GM19397 (cell line): ENCODE results near the gene PRKAG1.
"Not testable (repeated sequence)": the region's sequence is repeated elsewhere in the genome, so short reads cannot be mapped to it uniquely, and the experiment has no call there.

Experiments used
- ATAC-seq: cut with Tn5 transposase; IDR thresholded peaks from one replicate; pipeline ENCODE4 v1.9.1; 2021; ENCODE audit warnings: mild to moderate bottlenecking, moderate library complexity; ENCODE audit not compliant: unreplicated experiment

Gene PRKAG1

DNA sequence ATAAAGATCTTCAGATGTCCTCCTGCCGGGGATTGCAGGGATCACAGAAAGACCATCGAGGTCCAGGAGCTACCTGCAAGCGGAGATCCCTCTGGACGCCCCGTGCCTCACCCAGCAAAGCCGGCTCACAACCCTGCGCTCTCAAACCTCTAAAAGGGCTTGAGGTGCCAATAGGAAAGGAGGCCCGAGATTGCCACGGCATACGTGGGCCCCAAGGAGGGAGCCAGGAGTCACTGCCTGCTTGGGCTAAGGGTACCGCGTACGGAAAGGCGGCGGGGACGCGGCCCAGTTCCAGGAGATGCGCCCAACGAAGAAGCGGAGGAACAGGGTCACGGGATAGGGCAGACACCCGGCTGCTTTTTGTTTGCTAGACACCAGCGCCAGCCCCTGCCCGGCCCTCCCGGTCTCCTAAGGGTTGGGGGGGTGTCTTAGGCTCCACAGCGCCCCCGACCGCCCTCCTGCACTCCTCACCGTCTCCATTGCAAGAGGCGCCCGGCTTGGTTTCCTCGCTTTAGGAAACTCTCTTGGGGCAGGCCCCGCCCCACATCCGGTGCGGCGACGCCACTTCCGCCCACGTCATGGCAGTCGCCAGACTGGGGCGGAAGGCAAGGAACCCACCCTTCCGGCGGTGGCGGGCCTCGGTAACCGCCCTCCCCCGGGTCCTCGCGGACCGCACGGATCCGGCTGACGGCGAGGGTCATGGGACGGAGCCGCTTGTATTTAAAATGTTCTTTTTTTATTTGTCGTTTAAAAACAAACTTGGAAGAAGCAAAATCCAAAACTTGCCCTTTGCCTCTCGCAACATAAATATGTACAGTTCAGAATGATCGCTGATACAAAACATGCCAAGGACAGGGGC lies at the start of gene PRKAG1:
TSS of gene PRKAG1 (minus strand) at position 516 of the 859 bp plus-strand sequence. CDS start at position 480, 36 bp downstream.
- ATAC-seq: peak; percentile 88

DNA sequence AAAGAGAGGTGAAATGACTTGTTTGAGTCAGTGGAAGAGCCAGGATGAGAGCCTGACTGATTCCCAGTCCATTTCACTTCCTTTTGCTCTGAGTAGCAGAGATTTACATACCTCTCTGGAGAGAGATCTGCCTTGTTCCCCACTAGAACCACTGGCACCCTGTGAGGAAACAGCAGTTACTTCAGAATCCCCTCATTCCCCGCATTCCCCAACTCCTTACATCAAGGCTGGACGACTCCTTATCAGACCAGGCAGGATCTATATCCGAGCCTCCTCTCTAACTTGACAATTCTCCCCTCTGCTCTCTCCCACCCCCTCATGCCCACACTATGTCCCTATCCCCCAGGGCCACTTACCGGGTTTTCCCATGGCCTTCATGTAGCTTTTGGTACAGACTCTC lies 47.5 kb upstream of the PRKAG1 start:
- ATAC-seq: no peak

DNA sequence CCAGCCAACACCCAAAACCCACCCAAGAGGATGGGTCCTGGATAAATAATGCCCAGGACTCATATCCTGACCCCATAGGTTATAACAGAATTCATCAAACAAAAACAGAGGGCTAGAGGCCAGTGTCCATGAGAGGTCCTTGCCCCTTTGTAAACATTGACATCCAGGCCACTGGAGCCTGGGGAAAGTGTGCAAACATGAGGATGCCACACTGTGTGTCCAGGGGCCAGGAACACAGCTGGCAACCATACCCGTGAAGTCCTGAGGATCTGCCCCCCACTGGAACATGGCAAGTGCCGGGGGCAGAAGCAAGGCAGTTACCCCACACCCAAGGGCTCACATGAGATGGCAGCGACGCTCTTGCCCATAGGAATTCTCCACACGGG lies 46.2 kb upstream of the PRKAG1 start:
- no peak for ATAC-seq

DNA sequence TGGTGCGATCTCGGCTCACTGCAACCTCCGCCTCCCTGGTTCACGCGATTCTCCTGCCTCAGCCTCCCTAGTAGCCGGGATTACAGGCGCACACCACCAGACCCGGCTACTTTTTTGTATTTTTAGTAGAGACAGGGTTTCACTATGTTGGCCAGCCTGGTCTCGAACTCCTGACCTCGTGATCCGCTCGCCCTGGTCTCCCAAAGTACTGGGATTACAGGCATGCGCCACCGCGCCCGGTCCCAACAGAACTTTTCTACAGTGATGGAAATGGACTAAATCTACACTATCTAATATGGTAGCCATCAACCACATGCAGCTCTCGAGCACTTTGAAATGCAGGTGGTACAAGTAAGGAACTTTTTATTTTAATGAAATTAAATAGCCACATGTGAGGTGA lies 43.3 kb upstream of the PRKAG1 start:
- ATAC-seq: not testable (repeated sequence)

DNA sequence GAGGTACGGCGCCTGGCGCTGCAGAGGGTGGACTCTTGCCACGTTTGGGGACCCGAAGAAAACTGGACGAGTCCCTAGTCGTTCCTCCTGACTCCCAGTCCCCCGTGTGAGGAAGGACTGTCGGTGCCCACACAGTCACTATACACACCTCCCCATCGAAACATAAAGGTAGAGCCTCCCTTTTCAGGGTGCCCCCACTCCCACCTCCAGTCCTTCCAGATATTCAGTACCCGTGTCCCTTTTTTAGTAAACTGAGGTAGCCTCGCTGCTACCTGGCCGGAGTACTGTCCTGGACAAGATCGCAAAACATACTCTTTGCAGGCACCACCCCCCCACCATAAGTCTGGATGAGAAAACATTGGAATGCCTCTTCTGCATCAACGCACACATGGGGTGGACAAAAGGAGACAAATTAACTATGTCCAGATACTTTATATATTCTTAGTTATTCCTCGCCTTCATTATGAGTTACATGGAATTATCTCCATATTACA lies 42.6 kb upstream of the PRKAG1 start:
- ATAC-seq: peak; percentile 8

DNA sequence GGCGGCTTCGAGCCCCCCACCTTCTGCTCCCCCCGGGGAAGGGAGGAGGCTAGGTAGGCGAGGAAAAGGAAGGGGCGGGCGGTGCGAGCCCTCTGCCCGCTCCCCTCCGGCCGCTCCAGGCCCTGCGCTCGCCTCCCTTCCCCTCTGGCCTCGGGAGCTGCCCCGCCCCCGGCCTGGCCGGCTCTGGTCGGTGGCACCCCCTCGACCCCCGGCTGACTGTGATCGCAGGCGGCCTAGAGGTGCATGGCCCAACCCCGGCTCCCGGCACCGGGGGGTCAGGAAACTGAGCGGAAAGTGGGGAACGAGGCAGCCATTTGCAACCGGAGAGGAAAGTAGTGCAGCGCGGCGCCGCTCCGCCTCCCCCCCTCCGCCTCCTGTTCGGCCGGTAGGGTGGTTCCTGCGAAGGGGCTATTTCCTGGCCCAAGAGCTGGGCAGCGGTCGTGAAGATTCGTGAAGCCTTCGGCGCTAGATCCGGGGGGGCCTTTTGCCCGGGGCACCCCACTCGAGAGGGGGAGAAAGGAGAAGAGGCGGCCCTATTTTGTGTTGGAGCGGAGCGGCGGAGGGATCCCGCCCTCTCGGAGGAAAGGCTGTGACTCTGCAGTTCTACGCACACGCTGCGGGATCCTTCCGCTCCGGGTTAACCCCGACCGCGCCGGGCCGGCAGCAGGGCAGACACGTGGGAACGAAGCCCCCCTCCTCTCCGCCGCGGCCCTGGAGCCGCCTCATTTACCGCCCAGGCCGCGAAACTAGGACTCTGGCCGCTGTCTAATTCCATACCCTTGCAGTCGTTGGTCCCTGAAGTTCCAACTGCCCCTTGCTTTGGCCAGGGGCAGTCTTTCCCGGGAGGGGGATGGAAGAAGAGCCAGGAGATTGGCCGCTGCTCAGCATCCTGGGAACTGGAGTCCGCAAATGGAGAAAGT lies 41.9 kb upstream of the PRKAG1 start, which contains the start of gene KMT2D:
TSS of gene KMT2D (minus strand) at position 558 of the 920 bp plus-strand sequence. CDS start 5,470 bp downstream, outside the sequence.
- ATAC-seq: peak; percentile 53

DNA sequence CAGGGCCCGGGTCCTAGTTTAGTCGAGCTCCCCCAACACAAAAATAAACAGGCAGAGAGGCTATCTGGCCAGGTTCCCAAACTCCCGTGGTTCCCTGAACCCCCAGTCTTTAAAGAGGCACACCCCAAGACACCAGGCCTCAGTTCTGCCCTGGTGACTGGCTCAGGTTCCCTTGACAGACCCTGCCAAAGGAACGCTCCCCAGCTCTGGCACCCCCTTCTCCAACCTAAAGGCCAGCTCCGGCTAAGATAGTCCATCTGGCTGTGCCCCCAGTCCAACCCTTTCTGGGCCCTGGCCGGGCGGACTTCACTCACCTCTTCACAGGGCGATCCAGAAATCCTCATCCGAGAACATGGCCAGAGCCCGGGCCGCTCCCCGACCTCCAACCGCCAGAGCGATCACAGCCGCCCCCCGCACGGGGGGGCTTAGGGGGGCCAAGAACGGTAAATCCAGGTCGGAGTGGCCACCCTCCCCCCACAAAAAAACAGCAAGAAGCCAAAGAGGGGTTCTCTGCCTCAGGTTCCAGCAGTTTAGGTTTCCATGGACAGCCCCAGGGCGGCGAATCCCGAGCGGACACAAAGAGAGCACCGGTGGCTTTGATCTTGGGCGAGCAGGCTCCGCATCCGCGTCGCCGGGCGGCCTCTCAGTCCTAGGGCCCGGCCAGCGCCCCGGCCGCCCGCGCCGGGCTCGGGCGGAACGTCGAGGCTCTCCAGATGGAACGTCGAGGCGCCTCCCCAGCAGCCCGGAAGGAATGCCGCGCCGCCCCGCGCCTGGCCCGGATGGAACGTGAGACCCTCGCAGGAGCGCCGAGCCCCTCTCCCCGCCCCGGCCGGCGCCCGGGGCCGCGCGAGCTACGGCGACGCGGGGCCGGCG lies 41.0 kb upstream of the PRKAG1 start:
- ATAC-seq: peak; percentile 14

DNA sequence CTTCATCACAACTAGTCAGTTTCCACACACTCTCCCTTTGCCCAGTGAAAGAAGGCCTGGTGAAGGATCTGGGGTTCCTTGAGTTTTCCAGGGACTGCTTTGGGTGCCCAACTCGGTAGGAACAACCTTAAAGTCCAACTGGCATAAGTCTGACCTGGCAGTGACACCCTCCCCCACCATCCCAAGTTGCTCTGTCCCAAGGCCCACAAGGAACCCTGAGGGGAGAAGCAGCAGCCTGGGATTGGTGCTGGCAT lies 40.4 kb upstream of the PRKAG1 start:
- no peak for ATAC-seq

DNA sequence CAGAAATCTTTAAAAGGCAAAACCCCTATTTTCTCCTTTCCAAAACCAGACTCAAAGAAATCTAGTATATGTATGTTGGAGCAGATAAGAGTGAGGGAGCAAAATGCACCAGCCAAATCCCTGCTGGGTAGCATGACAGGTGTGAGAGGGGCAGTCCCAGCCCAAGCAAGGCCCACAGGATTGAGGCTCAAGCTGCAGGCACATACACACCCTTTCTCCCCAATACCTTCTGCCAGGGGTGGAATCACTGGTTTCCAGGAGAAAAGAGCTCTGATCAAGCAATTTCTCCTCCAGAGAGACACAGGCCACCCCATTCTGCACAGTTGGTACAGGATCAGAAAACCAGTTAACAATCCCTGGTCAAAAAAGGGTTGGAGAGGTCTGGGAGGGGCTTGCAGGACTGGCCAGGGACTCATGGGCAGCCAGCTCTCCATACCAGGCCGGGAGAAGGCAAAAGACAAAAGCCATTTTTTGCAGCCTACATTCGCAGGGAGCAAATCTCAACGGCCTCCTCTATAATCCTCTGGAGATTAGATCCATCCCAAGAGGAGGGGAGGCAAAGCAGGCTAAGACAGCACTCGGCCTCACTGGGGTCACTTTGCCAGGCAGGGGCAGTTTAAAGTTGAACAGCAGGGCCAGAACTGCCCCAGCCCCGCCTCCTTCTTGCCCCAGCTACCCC lies 39.9 kb upstream of the PRKAG1 start:
- no peak for ATAC-seq

DNA sequence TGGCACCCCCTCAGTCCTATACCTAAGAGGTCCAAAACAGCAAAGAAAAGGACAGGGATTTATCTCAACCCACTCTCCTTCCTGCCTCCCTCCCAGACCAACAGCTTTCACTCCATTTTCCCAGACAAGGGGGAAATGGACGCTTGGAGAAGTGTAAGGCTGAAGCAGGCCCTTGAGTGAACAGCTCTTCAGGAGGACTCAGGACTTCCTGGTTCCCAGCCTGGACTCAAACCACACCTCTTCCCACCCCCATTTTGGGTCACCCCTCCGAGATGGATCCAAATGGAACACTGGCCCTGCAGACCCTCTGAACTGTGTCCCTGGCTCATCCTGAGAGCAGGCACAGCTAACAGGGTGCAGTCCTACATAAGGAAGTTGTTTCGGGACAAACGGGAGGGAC lies 39.3 kb upstream of the PRKAG1 start:
- ATAC-seq: no peak

DNA sequence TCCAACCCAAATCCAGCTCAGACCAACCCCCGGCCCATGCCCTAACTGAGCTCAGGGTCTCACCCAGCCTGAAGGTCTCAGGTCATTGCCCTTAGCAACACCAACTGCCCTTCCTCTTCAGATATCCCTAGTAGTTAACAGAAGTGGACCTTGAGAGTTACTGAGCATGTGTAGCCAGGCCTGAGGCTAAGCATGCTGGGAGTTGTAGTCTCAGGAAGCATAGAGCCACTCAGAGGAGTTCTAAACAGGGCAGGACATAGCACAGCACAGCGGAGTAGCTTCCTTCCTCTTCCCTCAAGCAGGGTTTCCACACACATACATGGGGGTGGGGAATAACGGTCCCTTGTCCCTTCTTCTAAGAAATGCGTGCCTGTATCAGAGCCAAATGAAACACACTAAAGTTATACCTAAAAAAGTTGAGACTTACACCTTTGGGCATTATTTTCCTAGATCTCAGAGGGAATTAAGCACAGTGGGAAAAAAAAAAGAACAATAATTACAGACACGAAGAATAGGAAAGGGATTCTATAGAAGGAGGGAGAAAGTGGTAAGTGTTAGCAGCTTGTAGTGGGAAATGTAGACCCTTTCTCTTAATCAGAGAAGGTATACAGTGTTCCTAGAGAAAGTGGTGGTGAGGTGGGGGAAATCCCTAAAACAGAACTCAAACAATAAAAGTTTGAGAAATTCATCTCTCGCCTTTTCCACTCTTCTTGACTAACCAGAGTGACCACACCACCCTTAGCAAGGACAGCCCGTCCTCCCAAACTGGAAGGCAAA lies 37.6 kb upstream of the PRKAG1 start:
- ATAC-seq: peak; percentile 53

DNA sequence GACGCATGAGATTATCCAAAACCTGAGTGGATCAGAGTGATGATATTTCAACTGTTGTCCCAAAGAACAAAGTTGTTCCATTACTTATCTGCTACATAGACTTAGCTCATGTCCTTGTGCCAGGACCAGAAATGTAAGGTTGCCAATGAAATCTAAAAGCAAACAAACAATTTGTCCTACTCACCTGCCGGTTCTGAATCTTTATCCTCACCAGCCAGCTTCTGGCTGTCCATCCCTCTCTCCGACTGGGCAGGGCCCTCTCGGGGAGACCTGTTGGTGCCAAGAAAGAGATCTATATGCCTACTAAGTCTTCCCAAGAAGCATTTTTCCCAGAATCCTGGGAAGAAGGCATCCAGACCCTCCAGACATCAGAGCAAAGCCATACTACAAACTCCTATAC lies 36.5 kb upstream of the PRKAG1 start:
- no peak for ATAC-seq

DNA sequence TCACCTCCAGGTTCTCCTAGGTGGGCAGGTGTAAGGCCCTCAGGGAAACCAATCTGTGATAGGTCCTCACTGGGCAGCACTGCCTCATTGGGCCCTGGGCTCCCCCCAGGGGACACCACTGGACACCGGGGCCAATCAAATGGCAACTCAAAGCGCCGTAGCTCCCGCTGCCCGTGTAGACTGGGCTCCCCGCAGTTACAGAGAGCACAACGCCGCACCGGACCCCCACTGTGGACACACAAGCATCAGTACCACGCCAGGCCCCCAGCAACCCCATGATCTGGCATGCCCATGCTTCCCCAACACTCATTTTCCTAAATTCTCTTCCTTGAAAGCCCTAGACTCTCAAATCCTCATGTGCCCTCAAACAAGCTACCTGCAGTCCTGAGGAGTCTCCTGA lies 35.9 kb upstream of the PRKAG1 start:
- ATAC-seq: no peak

DNA sequence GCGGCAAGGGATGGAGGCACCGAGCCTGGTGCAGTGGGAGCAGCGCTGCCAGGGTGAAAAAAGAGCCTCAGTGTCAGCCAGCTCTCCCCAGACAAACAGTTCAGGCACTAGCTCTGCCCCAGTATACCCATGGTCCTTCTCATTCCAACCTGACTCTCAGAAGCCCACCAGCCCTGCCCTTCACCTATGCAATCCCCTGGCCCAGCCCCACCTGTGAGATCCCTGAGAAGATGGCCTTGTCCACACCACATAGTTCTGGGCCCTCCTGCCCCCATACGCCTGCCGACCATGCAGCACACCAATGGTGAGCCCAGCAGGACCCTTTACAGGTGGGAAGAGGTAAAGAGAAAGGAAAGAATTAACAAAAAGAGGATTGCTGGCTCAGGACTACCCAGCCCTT lies 35.5 kb upstream of the PRKAG1 start:
- no peak for ATAC-seq

DNA sequence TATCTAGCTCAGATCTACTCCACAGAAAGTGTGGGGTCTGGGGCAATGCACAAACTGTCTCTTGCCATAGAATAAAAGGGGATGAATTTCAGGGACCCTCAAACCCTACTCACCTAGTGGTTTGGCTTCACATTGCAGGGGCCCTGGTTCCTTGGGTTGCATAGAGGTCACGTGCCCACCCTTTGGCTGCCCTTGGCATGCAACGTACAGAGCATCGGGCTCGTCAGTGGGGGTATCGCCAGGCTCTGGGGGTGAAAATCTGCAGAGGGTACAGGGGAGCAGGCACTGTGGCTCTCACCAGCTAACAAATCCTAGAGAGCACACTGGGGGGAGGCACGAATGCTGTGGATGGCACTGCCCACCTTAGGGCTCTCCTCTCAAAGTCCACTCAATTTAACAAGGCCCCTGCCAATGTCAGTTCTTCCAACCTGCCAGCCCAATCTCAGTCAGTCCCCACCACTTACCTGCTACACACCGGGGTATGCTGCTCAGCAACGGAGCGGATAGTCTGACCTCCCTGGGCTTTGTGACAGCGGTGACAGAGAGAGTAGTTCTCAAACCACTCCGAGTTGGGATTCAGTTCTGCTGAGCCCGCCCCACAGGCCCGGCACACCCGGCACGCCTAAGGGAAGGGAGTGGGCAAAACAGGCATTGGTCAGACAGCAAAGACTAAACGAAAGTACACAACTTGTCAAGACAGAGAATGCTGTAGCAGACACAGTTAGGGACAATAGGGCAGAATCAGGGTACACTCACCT lies 34.1 kb upstream of the PRKAG1 start:
- no peak for ATAC-seq

DNA sequence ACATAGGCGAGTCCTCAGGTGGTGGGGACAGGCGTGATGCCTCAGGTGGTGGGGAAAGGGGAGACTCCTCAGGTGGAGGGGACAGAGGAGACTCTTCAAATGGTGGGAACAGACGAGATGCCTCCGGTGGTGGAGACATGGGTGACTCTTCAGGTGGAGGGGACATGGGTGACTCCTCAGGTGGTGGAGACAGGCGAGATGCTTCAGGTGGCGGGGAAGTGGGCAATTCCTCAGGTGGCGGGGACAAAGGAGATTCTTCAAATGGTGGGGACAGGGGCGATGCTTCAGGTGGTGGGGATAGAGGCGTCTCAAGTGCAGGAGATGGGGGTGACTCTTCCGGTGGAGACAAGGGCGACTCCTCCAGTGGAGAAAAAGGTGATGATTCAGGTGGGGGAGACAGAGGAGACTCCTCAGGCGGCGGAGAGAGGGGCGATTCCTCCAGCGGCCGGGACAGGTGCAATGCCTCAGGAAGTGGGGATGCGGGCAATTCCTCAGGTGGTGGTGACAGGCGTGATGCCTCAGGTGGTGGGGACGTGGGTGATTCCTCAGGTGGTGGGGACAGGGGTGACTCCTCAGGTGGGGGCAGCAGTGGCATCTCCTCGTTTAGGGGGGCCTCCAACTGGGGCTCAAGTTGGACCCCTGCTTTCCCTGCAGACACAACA lies 33.3 kb upstream of the PRKAG1 start:
- ATAC-seq: no peak

DNA sequence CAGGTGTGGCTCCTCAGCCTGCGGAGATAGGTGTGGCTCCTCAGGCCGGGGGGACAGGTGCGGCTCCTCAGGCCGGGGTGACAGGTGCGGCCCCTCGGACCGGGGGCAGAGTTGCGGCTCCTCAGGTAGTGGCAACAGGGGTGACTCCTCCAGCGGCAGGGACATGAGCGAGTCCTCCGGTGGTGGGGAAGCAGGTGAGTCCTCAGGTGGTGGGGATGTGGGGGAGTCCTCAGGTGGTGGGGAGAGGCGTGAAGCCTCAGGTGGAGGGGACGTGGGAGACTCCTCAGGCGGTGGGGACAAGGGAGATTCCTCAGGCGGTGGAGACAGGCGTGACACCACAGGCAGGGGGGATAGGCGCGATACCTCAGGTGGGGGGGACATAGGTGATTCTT lies 32.8 kb upstream of the PRKAG1 start:
- no peak for ATAC-seq
